ENCODE data around the gene PLEKHH1. TPM values are rescaled to one million over a fixed set of nuclear protein-coding genes. Genes with fewer than 3 reads are reported as not detected.

PLEKHH1 gene
- total RNA-seq, 2 donors from 2014 or later, result 2.3 to 5.3 TPM

GRCh38 chr14:67523764-67524633 is 9.1 kb upstream of the PLEKHH1 start:
- Histone ChIP-seq H3K4me3 (no peak overlapping the region), H3K36me3 (no peaks in the 10 kb centered on the region), H3K27ac (no peak overlapping the region), H3K9me3 (no peaks in the 10 kb centered on the region), H3K27me3 (no peaks in the 10 kb centered on the region), H3K4me1 (no peaks in the 10 kb centered on the region)
- DNase-seq (ENCODE audit: low spot score), result no peak
- TF ChIP-seq CTCF (IDR thresholded peaks at IDR 0.05), result no peak

- no peak for TF ChIP-seq CTCF (IDR thresholded peaks at IDR 0.05)
- no peak for DNase-seq (ENCODE audit: low spot score)
- Histone ChIP-seq H3K27ac (no peak overlapping the region), H3K9me3 (no peaks in the 10 kb centered on the region), H3K4me3 (no peak overlapping the region), H3K36me3 (no peaks in the 10 kb centered on the region), H3K4me1 (no peaks in the 10 kb centered on the region), H3K27me3 (no peaks in the 10 kb centered on the region)
These were observed 8.5 kb upstream of the PLEKHH1 start for GRCh38 chr14:67524634-67524963.

- no peak for TF ChIP-seq CTCF (IDR thresholded peaks at IDR 0.05)
- H3K4me3 ChIP-seq, result no peak overlapping the region
- H3K9me3 ChIP-seq, result no peaks in the 10 kb centered on the region
- no peak overlapping the region for H3K27ac ChIP-seq
- no peaks in the 10 kb centered on the region for H3K36me3 ChIP-seq
- H3K4me1 ChIP-seq, result no peaks in the 10 kb centered on the region
- DNase-seq (ENCODE audit: low spot score), result no peak
- H3K27me3 ChIP-seq, result no peaks in the 10 kb centered on the region
These were observed 7.7 kb upstream of the PLEKHH1 start for GRCh38 chr14:67525389-67525788.

- no peak overlapping the region for H3K4me3 ChIP-seq
- no peak overlapping the region for H3K27ac ChIP-seq
- H3K4me1 ChIP-seq, result no peaks in the 10 kb centered on the region
- no peak for DNase-seq (ENCODE audit: low spot score)
- H3K36me3 ChIP-seq, result no peaks in the 10 kb centered on the region
- H3K9me3 ChIP-seq, result no peaks in the 10 kb centered on the region
- H3K27me3 ChIP-seq, result no peaks in the 10 kb centered on the region
- TF ChIP-seq CTCF (IDR thresholded peaks at IDR 0.05), result no peak
These were observed 6.9 kb upstream of the PLEKHH1 start for GRCh38 chr14:67526181-67526580.

- H3K9me3 ChIP-seq, result no peaks in the 10 kb centered on the region
- no peak overlapping the region for H3K4me3 ChIP-seq
- no peaks in the 10 kb centered on the region for H3K4me1 ChIP-seq
- peak; percentile 57 to 76 for TF ChIP-seq CTCF (IDR thresholded peaks at IDR 0.05)
- H3K36me3 ChIP-seq, result no peaks in the 10 kb centered on the region
- no peak overlapping the region for H3K27ac ChIP-seq
- DNase-seq (ENCODE audit: low spot score), result no peak
- H3K27me3 ChIP-seq, result no peaks in the 10 kb centered on the region
These were observed 6.2 kb upstream of the PLEKHH1 start for GRCh38 chr14:67526676-67527459.
